Measurements from ENCODE around the gene CUL9. TPM values are rescaled to one million over a fixed set of nuclear protein-coding genes. Genes with fewer than 3 reads are reported as not detected.
A peak's percentile ranks its signal among the peaks of the same experiment; 100 is the strongest.

CUL9 gene
- total and polyA plus RNA-seq, 8 donors: 35.9 to 55.1 (median 41.0) TPM

DNA sequence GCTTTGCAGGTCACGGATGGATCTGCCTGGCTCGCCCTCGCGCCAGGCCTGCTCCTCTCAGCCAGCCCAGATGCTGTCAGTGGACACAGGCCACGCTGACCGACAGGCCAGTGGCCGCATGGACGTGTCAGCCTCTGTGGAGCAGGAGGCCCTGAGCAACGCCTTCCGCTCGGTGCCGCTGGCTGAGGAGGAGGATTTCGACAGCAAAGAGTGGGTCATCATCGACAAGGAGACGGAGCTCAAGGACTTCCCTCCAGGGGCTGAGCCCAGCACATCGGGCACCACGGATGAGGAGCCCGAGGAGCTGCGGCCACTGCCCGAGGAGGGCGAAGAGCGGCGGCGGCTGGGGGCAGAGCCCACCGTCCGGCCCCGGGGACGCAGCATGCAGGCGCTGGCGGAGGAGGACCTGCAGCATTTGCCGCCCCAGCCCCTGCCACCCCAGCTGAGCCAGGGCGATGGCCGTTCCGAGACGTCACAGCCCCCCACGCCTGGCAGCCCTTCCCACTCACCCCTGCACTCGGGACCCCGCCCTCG, 80.9 kb downstream of the CUL9 start:
- Histone ChIP-seq H3K27me3 (peaks cover 0 to under 1% of the 10 kb centered on the region in 2 donors), H3K4me3 (no peak overlapping the region), H3K27ac (no peak overlapping the region), H3K4me1 (no peaks in the 10 kb centered on the region), H3K36me3 (no peaks in the 10 kb centered on the region), H3K9me3 (no peaks in the 10 kb centered on the region)
- DNase-seq (no peak), ATAC-seq (no peak)
- TF ChIP-seq, protein P1, sequence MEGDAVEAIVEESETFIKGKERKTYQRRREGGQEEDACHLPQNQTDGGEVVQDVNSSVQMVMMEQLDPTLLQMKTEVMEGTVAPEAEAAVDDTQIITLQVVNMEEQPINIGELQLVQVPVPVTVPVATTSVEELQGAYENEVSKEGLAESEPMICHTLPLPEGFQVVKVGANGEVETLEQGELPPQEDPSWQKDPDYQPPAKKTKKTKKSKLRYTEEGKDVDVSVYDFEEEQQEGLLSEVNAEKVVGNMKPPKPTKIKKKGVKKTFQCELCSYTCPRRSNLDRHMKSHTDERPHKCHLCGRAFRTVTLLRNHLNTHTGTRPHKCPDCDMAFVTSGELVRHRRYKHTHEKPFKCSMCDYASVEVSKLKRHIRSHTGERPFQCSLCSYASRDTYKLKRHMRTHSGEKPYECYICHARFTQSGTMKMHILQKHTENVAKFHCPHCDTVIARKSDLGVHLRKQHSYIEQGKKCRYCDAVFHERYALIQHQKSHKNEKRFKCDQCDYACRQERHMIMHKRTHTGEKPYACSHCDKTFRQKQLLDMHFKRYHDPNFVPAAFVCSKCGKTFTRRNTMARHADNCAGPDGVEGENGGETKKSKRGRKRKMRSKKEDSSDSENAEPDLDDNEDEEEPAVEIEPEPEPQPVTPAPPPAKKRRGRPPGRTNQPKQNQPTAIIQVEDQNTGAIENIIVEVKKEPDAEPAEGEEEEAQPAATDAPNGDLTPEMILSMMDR (IDR thresholded peaks at IDR 0.05): no peak
- intact Hi-C loops (cut with DNase I): loop anchor here in 1 of 2 donors (10.0 kb wide), 1 partner anchor 242 kb away; no protein-coding TSS in a partner anchor

DNA sequence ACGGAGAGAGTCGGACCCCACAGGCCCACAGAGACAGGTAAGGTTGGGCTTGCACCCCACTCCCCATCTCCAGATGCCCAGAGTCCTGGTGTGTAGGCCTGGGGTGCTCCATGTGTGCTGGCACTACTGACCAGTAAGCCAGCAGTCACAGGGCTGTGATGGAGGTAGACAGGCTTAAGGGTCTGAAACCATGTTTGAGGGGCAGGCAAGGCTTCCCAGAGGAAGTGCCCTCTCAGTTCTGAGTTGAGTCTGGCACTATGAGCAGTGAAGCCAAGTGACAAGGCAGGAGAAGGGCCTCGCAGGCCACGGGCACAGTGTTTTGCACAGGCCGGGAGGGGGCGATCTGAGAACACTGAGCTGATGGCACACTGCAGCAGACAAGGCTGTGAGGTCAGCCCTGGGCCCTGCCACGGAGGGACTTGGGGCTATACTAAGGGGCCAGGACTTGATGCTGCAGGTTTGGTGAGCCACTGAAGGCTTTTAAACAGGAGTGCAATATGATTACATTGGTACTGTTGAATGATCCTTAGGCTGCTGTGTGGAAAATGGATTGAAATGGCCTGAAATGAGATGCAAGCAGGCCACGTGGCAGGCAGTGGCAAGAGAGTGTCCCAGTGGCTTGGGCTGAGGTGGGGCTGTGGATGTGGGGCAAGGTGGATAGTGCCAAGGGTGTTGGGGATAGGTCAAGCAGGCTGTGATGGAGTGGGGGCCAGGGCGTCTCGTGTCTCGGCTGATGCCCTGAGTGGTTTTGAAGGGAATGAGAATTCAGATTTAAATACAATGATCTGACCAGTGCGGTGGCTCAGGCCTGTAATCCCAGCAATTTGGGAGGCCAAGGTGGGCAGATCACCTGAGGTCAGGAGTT, 81.5 kb downstream of the CUL9 start:
- Histone ChIP-seq H3K27ac (no peak overlapping the region), H3K4me3 (no peak overlapping the region), H3K9me3 (no peaks in the 10 kb centered on the region), H3K4me1 (peaks cover 0 to 2% of the 10 kb centered on the region in 2 donors), H3K36me3 (no peaks in the 10 kb centered on the region), H3K27me3 (peaks cover 0 to 8% of the 10 kb centered on the region in 2 donors)
- intact Hi-C loops (cut with DNase I): loop anchor here in 1 of 2 donors (10.0 kb wide), 1 partner anchor 241 kb away; no protein-coding TSS in a partner anchor
- DNase-seq (peak; percentile 46 to 91 (median 77)), ATAC-seq (peak; percentile 94)
- TF ChIP-seq, protein P1 (IDR thresholded peaks at IDR 0.05): peak; percentile 52 to 65

DNA sequence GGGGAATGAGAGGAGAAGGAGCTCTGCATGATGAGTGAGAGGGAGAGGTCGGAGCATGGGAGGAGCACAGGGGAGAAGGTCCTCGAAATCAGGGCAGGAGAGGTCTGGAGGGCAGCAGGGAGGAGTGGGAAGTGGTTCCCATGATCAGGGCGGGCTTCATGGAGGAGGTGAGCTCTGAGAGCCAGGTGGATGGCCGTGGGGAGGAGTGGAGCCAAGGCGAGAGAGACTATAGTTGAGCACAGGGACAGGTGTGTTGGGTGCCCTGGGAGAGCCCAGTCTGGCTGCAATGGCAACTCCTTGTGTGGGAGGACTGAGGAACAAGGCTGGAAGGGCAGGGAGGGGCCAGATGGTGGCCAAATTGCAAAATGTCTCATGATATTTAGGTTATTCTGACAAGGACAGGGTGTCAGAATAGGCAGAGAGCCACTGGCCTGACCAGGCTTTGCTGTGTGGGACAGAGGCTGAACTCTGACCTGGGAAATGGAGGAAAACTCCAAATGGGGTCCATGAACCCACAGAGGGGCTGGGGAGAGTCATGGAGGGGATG, 82.7 kb downstream of the CUL9 start:
- Histone ChIP-seq H3K4me1 (peaks cover 8 to 10% of the 10 kb centered on the region in 2 donors), H3K27me3 (peaks cover 0 to 19% of the 10 kb centered on the region in 2 donors), H3K27ac (no peak overlapping the region), H3K9me3 (no peaks in the 10 kb centered on the region), H3K36me3 (no peaks in the 10 kb centered on the region), H3K4me3 (no peak overlapping the region)
- TF ChIP-seq, protein P1 (IDR thresholded peaks at IDR 0.05): no peak
- DNase-seq (no peak), ATAC-seq (no peak)
- intact Hi-C loops (cut with DNase I): loop anchor here in 1 of 2 donors (10.0 kb wide), 1 partner anchor 240 kb away; no protein-coding TSS in a partner anchor

DNA sequence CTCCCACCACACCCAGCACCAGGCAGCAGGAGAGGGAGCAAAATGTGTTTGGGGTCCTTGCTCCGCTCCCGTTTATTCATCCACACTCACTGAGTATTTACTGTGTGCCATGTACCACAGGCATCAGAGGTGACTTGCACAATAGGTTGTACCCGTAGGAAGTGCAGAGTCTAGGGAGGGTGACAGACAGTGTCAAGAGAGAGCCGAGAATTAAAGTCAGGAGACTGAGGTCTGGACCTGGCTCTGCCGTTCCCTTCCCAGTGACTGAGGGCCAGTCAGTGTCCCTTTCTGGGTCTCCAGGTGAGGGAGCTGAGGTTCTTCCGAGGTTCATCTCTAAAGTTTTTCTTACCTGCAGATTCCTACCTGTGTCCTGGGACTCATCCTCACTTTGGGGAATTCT, 83.6 kb downstream of the CUL9 start:
- intact Hi-C loops (cut with DNase I): loop anchor here in 1 of 2 donors (10.0 kb wide), 1 partner anchor 239 kb away; no protein-coding TSS in a partner anchor

More for the DNA sequence above, 83.6 kb downstream of the CUL9 start:
- TF ChIP-seq, protein P1 (IDR thresholded peaks at IDR 0.05): no peak
- Histone ChIP-seq H3K27me3 (peaks cover 0 to 26% of the 10 kb centered on the region in 2 donors), H3K36me3 (no peaks in the 10 kb centered on the region), H3K4me1 (peaks cover 8 to 14% of the 10 kb centered on the region in 2 donors), H3K9me3 (no peaks in the 10 kb centered on the region), H3K4me3 (no peak overlapping the region), H3K27ac (no peak overlapping the region)
- ATAC-seq (no peak), DNase-seq (no peak)
